ENCODE data around the gene SHH. TPM values are rescaled to one million over a fixed set of nuclear protein-coding genes. Genes with fewer than 3 reads are reported as not detected.

SHH gene
- total and polyA plus RNA-seq, 2 donors (not counting 3 experiments of a cell fraction or from before 2014, with no cell fraction given) = not detected

GRCh38 chr7:155807065-155807671 lies 5.1 kb downstream of the SHH start:
- Histone ChIP-seq H2AFZ (ENCODE audit: low read depth, low read length) (no peak overlapping the region), H3K27ac (ENCODE audit: insufficient read depth, low read depth, low read length) (no peak overlapping the region), H3K4me1 (ENCODE audit: control insufficient read depth, extremely low read depth, insufficient read depth, low read length) (peaks cover 32% of the 10 kb centered on the region), H3K36me3 (ENCODE audit: control insufficient read depth in 2 of 2, extremely low read depth in 1 of 2, insufficient read depth in 2 of 2, low read length in 2 of 2) (no peaks in the 10 kb centered on the region), H3K9me1 (replicated peaks; ENCODE audit: control insufficient read depth, extremely low read depth, insufficient read depth, low read length) (no peaks in the 10 kb centered on the region), H3K4me2 (ENCODE audit: insufficient read depth, low read length) (no peak overlapping the region), H3K4me3 (replicated peaks in 1 of 3; ENCODE audit: insufficient read depth in 1 of 3, low read depth in 1 of 3, low read length in 3 of 3) (no peak overlapping the region), H3K9ac (replicated peaks; ENCODE audit: extremely low read depth, insufficient read depth, low read length) (no peak overlapping the region), H4K20me1 (replicated peaks; ENCODE audit: control insufficient read depth, extremely low read depth, insufficient read depth, low read length) (no peaks in the 10 kb centered on the region), H3K27me3 (ENCODE audit: control insufficient read depth in 2 of 2, insufficient read depth in 2 of 2, low read length in 2 of 2) (peaks cover 27 to 64% of the 10 kb centered on the region in 2 experiments), H3K9me3 (replicated peaks; ENCODE audit: control insufficient read depth, insufficient read depth, low read length) (no peaks in the 10 kb centered on the region), H3K79me2 (ENCODE audit: control insufficient read depth, insufficient read depth, low read length) (no peaks in the 10 kb centered on the region)
- no peak for FAIRE-seq
- intact Hi-C loops (cut with micrococcal nuclease) = loop anchor here (5.0 to 10.0 kb wide), 3 partner anchors 80 to 1085 kb away; partner anchors contain the start of gene LMBR1
- CTCF ChIA-PET = no interaction called here
- BruUV-seq (replicated peaks) = no TSS peak
- POLR2A ChIA-PET = no interaction called here
- no peak for DNase-seq (ENCODE audit: low read depth, low spot score)
- TF ChIP-seq MYC (IDR thresholded peaks at IDR 0.05; ENCODE audit: low read depth, low read length) (no peak), MAX (IDR thresholded peaks at IDR 0.05; ENCODE audit: insufficient read depth, insufficient read length) (no peak), POLR2AphosphoS5 (IDR thresholded peaks at IDR 0.05; ENCODE audit: insufficient read depth, low read depth, low read length) (no peak), JUN (IDR thresholded peaks at IDR 0.05; ENCODE audit: borderline replicate concordance, insufficient read depth, insufficient read length, low read depth) (no peak), EZH2 (IDR thresholded peaks at IDR 0.05; ENCODE audit: borderline replicate concordance, low read depth, low read length, severe bottlenecking) (no peak), POLR2A (IDR thresholded peaks at IDR 0.05; ENCODE audit: low read depth, low read length) (no peak), CTCF (IDR thresholded peaks at IDR 0.05; ENCODE audit: extremely low read depth in 1 of 2, insufficient read depth in 1 of 2, low read depth in 1 of 2, low read length in 2 of 2) (no peak), FOS (IDR thresholded peaks at IDR 0.05; ENCODE audit: borderline replicate concordance, insufficient read depth, low read length) (no peak), GATA2 (IDR thresholded peaks at IDR 0.05; ENCODE audit: insufficient read depth, insufficient read length, low read depth, low read length) (no peak)
- dilution Hi-C loops (cut with MboI; ENCODE audit: extremely low pct_ligation_motif_present, low sequenced_read_pairs) = no loop called here
